Activated naive CD8-positive, alpha-beta T cell (primary cell): Measurements from ENCODE around the gene KCNN2.

Source experiments
- H3K27ac Mint-ChIP-seq: one replicate; pipeline ENCODE4 v1.8.0; 2021; ENCODE audit warnings: mixed read lengths
- H3K27me3 Mint-ChIP-seq: one replicate; pipeline ENCODE4 v1.8.0; 2021; ENCODE audit warnings: mixed read lengths
- H3K36me3 Mint-ChIP-seq: one replicate; pipeline ENCODE4 v1.8.0; 2021; ENCODE audit warnings: mixed read lengths
- H3K4me1 Mint-ChIP-seq: one replicate; pipeline ENCODE4 v1.8.0; 2021; ENCODE audit warnings: low read depth, mixed read lengths
- H3K4me3 Mint-ChIP-seq: one replicate; pipeline ENCODE4 v1.8.0; 2021; ENCODE audit warnings: mild to moderate bottlenecking, mixed read lengths
- H3K9me3 Mint-ChIP-seq: one replicate; pipeline ENCODE4 v1.8.0; 2021; ENCODE audit warnings: low read depth, mixed read lengths

Gene KCNN2

DNA sequence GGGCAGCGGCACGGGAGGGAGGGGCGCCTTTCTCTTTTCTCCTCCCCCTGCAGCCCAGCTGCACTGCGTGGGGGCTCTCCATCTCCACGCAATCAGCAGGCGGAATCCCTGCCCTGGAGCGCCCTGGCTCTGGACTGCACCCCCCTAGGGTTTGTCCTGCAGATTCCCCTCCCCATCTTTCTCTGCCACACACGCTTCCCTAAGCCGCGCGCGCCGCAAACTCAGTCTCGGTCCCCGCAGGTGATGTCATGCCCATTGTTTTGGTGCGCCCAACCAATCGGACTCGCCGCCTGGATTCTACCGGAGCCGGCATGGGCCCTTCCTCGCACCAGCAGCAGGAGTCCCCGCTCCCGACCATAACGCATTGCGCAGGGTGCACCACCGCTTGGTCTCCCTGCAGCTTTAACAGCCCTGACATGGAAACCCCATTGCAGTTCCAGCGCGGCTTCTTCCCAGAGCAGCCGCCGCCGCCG, at the start of gene KCNN2:
Gene KCNN2 (plus strand): TSS at position 347 of the 473 bp plus-strand sequence. CDS start 70 bp downstream, at position 417.
- Mint-ChIP-seq H3K4me3 (no peak within 1 kb of the TSS), H3K27ac (no peak within 1 kb of the TSS), H3K36me3 (no peaks in the 10 kb centered on the region), H3K4me1 (peaks cover 8% of the 10 kb centered on the region), H3K27me3 (peaks cover 26% of the 10 kb centered on the region), H3K9me3 (no peaks in the 10 kb centered on the region)

DNA sequence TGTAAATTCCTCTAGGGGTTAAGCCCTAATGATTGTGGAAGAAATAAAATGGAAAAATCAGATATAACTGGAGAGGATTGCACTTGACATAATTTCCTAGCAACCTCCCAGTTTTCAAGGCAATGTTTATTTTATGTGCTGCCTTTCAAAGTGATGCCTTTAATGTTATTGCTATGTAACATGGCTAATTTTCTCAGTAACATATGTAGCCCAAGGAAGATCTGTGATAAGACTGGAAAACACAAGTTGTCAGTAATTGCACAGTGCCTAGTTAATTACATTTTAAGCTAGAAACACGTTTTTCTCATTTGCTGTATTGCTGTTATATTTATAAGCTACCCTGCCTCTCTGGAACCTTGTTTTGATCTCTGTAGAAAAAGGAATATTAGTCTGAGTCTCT, 49.2 kb upstream of the KCNN2 start:
- Mint-ChIP-seq H3K4me1 (no peaks in the 10 kb centered on the region), H3K4me3 (no peak overlapping the region), H3K9me3 (no peaks in the 10 kb centered on the region), H3K27ac (no peak overlapping the region), H3K27me3 (no peaks in the 10 kb centered on the region), H3K36me3 (no peaks in the 10 kb centered on the region)

DNA sequence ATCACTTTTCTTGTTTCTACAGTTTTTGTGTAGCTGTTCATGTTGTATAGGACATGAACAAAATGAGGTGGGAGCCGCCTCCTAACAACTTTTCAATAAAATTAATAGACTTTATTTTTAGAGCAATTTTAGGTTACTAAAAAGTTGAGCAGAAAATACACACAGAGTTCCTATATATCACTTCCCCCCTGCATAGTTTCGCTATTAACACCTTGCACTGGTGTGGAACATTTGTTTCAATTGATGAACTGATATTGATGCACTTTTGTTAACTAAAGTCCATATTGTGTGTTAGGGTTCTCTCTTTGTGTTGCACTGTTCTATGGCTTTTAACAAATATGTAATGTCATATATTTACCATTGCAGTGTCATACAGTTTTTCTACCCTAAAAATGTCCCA, 47.8 kb upstream of the KCNN2 start:
- Mint-ChIP-seq H3K9me3 (no peaks in the 10 kb centered on the region), H3K27ac (no peak overlapping the region), H3K4me1 (no peaks in the 10 kb centered on the region), H3K27me3 (peaks cover 2% of the 10 kb centered on the region), H3K36me3 (no peaks in the 10 kb centered on the region), H3K4me3 (no peak overlapping the region)

DNA sequence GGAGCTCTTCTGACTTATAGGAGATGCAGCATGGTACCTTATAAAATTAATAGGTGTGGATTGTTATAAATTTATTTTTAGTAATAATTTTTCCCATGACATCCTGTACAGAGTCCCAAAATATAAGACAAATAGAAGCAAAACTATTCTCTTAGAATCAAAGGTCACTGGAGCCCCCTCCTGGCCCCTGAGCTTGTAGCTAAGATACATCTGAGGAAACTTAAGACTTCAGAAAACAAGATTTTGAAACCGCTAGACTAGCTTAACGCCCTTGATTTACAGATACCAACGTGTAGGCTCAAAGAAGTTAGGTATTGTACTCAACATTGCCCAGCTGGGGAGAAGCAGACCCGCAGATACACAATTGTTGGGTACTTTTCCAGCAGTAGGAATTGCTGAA, 45.7 kb upstream of the KCNN2 start:
- Mint-ChIP-seq H3K36me3 (no peaks in the 10 kb centered on the region), H3K27me3 (peaks cover 2% of the 10 kb centered on the region), H3K4me3 (no peak overlapping the region), H3K9me3 (peaks cover 2% of the 10 kb centered on the region), H3K4me1 (no peaks in the 10 kb centered on the region), H3K27ac (no peak overlapping the region)

DNA sequence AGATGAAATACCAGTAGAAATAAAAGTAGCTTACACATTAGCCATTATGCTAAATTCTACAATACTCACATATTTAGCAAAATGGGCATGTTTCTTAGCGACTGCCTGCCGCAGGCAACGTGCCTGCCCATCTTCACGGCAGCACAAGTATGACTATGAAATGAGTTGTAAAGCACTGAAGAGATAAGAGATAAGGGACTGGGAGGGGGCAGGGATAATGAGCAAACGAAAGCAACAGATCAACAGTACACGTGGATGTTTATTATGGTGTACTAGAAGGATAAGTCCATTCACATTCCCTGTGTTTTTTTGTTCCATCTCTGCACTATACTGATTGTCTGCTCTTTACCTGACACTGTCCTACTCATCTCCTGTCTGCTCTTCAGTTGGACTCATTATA, 44.1 kb upstream of the KCNN2 start:
- H3K4me3 Mint-ChIP-seq, result no peak overlapping the region
- H3K4me1 Mint-ChIP-seq, result no peaks in the 10 kb centered on the region
- H3K27me3 Mint-ChIP-seq, result peaks cover 2% of the 10 kb centered on the region
- H3K9me3 Mint-ChIP-seq, result peaks cover 3% of the 10 kb centered on the region
- H3K36me3 Mint-ChIP-seq, result no peaks in the 10 kb centered on the region
- H3K27ac Mint-ChIP-seq, result no peak overlapping the region

DNA sequence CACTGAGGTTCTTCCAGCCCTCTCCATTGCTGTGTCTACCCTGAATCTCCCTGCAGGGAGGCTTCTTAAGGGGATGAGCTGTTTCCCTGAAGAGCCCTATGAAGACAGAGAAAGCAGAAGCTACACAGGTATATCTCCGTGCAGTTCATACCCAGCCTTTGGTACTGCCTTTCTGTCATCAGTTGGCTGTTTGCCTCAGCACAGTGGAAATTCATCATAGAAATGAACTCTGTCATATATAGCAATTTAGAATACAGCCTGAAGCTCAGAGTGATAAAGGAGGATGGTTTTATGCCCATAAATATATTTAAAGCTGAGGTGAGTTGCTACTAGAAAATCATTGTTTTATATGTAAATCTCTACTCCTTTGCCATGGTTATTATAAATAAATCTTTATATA, 42.6 kb upstream of the KCNN2 start:
- H3K4me1 Mint-ChIP-seq, result no peaks in the 10 kb centered on the region

DNA sequence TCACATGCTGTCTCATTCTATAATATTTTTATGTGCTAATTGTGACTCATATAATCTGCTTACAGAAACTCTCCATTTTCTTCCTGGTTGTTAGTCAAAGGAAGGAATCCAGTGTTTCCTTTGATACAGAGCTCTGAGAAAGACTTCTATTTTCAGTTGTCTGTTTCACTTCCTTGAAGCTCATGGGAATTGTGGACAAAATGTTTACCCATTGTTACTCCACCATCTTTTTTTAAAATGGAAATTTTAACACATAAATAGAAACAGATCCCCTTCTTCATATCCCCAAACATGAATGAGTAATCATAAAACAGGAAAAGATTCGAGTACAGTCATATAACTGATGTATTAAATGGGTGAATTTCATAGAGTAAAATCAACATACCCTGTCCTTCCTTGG, 42.0 kb upstream of the KCNN2 start:
- Mint-ChIP-seq H3K9me3 (peaks cover 3% of the 10 kb centered on the region), H3K27ac (no peak overlapping the region), H3K27me3 (peaks cover 2% of the 10 kb centered on the region), H3K36me3 (no peaks in the 10 kb centered on the region), H3K4me3 (no peak overlapping the region), H3K4me1 (no peaks in the 10 kb centered on the region)

More for the DNA sequence above, 42.6 kb upstream of the KCNN2 start:
- no peaks in the 10 kb centered on the region for H3K36me3 Mint-ChIP-seq
- H3K4me3 Mint-ChIP-seq, result no peak overlapping the region
- peaks cover 2% of the 10 kb centered on the region for H3K27me3 Mint-ChIP-seq
- no peak overlapping the region for H3K27ac Mint-ChIP-seq
- H3K9me3 Mint-ChIP-seq, result peaks cover 3% of the 10 kb centered on the region

DNA sequence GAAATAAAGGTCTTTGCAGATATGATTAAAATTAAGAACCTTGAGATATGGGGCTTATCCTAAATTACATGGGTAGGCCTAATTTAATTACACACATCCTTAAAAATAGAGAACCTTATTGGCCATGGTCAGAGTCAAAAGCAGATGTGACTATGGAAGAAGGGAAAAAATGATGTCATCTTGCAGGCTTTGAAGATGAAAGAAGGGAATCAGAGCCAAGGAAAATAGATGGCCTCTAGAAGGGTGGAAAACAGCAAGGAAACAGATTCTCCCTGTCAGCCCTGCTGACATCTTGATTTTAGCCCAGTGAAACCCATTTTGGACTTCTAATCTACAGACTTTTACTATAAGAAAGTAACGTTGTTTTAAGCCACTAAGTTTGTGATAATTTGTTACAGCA, 37.6 kb upstream of the KCNN2 start:
- Mint-ChIP-seq H3K9me3 (peaks cover 3% of the 10 kb centered on the region), H3K27ac (no peak overlapping the region), H3K4me1 (no peaks in the 10 kb centered on the region), H3K27me3 (no peaks in the 10 kb centered on the region), H3K36me3 (no peaks in the 10 kb centered on the region), H3K4me3 (no peak overlapping the region)

DNA sequence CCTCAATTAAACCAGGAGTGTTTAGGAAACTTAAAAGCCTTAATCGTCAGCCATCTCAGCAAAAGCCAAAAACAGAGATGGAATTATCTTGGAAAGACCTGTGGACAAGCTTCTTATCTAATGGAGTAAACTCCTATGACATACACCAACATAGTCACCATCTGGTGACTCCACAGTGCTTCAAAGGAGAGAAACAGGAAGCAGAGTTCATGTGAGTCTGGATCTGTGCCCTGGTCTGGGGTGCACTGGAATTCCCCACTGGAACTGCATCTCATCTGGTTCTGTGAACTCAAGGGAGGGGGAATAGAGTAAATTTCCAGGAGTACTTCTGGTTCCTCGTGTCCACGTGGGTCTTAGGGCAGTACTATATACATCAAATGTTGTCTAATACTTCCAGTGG, 36.3 kb upstream of the KCNN2 start:
- peaks cover 3% of the 10 kb centered on the region for H3K9me3 Mint-ChIP-seq
- no peaks in the 10 kb centered on the region for H3K36me3 Mint-ChIP-seq
- H3K4me1 Mint-ChIP-seq, result no peaks in the 10 kb centered on the region
- H3K27me3 Mint-ChIP-seq, result no peaks in the 10 kb centered on the region
- no peak overlapping the region for H3K27ac Mint-ChIP-seq
- H3K4me3 Mint-ChIP-seq, result no peak overlapping the region

DNA sequence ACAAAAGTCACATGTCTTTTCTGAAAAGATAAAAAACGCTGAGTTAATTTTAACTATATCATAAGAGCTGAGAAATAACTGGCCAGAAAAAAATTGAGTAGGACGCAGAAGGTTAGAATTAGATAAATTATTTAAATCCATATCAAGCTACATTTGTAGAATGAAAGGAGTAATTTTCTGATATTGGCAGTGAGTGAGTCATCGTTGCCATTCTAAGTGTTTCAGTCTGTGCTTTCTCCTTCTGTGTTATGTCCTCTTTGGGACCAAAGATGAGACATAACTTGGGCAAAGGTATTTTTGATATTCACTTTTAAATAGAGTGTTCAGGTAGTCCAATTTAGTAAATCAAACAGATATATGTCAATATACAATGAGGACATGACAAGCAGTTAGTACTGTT, 34.4 kb upstream of the KCNN2 start:
- Mint-ChIP-seq H3K4me3 (no peak overlapping the region), H3K27ac (no peak overlapping the region), H3K27me3 (no peaks in the 10 kb centered on the region), H3K4me1 (no peaks in the 10 kb centered on the region), H3K36me3 (no peaks in the 10 kb centered on the region), H3K9me3 (no peaks in the 10 kb centered on the region)

DNA sequence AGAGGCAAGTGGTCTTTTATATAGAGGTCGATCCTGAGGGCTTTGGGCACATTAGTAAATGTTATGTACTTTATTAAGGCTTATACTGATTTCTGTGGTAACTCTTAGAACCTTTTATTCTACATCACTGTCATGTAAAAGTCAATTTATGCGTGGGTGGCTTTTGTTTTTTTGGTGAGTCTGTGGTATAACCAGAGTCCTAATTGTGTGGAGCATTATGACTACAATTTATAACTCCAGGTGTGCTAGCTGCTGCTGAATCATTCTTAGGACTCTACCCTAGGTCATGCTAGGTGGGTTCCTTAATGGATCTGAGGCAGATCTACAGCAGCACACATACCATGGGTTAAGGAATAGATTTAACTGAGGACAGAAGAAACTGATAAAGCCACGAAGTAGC, 33.9 kb upstream of the KCNN2 start:
- H3K27me3 Mint-ChIP-seq, result no peaks in the 10 kb centered on the region
- no peaks in the 10 kb centered on the region for H3K9me3 Mint-ChIP-seq
- H3K4me1 Mint-ChIP-seq, result no peaks in the 10 kb centered on the region
- H3K36me3 Mint-ChIP-seq, result no peaks in the 10 kb centered on the region
- H3K4me3 Mint-ChIP-seq, result no peak overlapping the region
- no peak overlapping the region for H3K27ac Mint-ChIP-seq

DNA sequence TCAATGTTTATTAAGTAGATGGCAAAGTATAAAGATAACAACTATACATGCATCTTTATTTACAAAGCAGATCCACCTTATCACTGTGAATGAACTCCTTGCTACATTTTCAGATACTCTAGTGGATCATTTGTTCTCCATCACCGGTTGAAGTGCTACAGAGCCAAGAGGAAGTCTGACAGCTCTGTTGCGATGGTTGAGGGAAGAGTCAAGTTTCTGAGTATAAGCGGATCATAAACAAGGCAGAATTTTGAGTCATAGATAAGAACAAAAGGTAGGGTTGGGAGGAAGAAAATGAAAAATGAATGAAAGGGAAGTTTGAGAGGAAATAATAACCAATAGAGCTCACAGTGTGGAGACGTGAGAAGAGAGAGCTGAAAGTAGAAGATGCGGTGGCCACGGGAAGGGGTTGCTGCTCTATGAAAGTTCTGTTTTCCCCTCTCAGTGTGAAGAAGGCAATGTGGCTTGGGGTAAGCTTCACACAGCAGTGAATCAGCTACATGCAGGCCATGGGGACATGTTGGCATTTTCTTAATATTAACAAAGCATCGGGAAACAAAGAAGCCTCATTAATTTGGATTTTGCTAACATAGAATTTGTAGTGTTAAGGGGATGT, 30.8 kb upstream of the KCNN2 start:
- no peaks in the 10 kb centered on the region for H3K4me1 Mint-ChIP-seq
- H3K27me3 Mint-ChIP-seq, result no peaks in the 10 kb centered on the region
- H3K4me3 Mint-ChIP-seq, result no peak overlapping the region
- no peaks in the 10 kb centered on the region for H3K36me3 Mint-ChIP-seq
- H3K9me3 Mint-ChIP-seq, result no peaks in the 10 kb centered on the region
- no peak overlapping the region for H3K27ac Mint-ChIP-seq

DNA sequence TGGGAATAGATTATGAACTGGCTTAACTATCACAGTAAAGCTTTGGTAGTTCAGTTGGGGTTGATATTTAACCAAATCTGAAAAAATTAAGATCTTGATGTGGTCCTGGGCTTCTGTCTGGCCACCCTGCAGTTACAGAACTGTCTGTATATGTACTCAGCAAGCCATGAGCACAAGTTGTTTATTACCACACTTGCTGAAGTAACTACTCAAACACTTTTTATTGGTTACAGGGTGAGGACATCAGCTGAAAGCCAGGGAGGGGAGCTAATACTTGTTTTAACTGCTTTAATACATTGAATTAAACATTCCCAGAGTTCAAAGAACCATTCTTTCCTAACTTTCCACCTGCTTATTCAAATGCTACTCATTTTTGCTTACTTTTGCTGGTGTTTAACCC, 29.4 kb upstream of the KCNN2 start:
- no peaks in the 10 kb centered on the region for H3K27me3 Mint-ChIP-seq
- no peaks in the 10 kb centered on the region for H3K4me1 Mint-ChIP-seq

DNA sequence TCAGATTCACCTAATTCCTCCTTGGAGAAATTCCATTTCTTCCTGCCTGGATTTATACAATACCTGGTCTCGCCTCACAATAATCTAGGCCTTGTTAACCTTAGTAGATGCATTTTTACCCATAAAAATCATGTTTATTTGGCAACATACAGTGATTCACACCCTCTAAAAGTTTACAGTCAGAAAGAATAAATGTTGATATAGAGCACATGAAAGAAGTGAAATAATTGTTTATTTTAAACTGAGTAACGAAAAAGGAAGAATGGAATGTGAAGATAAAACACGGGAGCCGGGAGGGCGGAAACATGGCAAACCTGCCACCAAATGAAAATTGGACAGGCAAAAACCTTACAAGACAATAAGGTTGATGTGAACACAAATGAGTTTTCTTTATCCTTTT, 28.9 kb upstream of the KCNN2 start:
- Mint-ChIP-seq H3K27ac (no peak overlapping the region), H3K36me3 (no peaks in the 10 kb centered on the region), H3K27me3 (no peaks in the 10 kb centered on the region), H3K4me3 (no peak overlapping the region), H3K4me1 (no peaks in the 10 kb centered on the region), H3K9me3 (no peaks in the 10 kb centered on the region)

More for the DNA sequence above, 29.4 kb upstream of the KCNN2 start:
- no peak overlapping the region for H3K27ac Mint-ChIP-seq
- H3K9me3 Mint-ChIP-seq, result no peaks in the 10 kb centered on the region
- H3K4me3 Mint-ChIP-seq, result no peak overlapping the region
- no peaks in the 10 kb centered on the region for H3K36me3 Mint-ChIP-seq

DNA sequence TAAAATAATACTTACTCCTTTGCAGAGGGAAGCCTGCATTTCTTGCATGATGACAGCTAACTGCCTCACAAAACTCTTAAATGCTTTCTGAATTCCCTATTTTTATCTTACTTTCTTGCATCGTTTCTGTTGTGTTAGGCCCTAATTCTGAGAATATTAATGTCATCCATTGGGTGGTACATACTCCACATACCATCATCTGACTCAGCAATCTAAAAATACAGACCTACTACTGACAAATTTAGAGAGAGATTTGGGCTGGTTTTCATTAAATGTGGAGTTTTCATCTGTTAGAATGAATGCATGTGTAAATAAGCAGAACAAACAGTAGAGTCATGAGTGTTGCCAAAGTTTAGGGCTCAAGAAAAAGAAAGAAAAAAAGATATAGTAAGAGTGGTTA, 26.5 kb upstream of the KCNN2 start:
- Mint-ChIP-seq H3K27me3 (no peaks in the 10 kb centered on the region), H3K9me3 (no peaks in the 10 kb centered on the region), H3K36me3 (no peaks in the 10 kb centered on the region), H3K4me1 (no peaks in the 10 kb centered on the region), H3K27ac (no peak overlapping the region), H3K4me3 (no peak overlapping the region)

DNA sequence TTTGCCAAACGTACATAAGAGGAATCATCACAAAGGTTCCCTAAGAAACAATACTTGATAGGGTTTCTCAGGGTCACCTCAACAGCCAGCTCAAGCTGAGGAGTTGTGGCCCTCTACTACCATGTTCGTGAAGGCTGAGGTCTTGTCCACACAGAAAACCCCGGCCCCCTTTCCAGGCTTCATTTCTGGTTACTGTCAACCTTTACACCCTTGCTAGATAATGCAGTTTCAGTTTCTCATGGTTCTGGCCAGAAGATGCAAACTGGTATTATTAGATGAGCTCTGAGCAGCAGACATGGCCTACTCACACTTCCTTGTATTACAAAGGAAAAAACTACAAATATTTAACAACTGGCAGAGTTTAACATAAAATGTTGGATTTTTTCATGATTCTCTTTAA, 22.8 kb upstream of the KCNN2 start:
- Mint-ChIP-seq H3K4me3 (no peak overlapping the region), H3K27me3 (no peaks in the 10 kb centered on the region), H3K36me3 (no peaks in the 10 kb centered on the region), H3K27ac (no peak overlapping the region), H3K9me3 (no peaks in the 10 kb centered on the region), H3K4me1 (no peaks in the 10 kb centered on the region)
